Measurements from ENCODE around the gene FAM114A1.

FAM114A1 gene

DNA sequence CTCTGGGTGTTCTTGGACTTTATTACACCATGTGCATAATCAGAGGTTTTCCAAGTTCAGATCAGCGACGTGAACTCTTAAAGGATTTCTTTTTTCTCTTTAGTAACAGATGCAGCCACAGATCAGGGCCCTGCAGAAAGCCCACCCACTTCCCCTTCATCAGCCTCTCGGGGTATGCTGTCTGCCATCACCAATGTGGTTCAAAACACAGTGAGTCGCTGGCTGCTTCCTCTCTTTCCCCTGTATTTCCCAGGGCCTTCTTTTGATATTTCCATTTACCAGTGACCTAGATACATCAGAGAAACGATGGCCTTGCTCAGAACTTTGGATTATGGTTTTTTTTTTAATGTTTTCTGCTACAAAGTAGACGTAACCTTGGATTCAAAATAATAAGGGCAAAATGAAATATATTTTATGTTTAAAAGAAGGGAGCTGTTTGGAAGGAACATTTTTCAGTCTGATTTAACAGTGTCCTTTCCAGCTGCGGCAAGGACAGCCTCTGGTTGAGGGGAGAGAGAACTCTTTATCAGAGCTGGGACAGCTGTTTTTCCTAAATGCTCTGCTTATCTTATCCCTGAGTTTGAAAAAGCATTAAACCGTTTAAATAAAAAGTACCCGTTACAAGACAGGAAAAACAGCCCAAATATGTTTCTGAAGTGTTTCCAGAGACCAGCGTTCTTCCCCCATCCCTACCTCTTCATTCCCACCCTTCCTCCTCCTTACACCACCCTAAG is 38.2 kb downstream of the FAM114A1 start:
- Histone ChIP-seq H3K79me2 (ENCODE audit: low read length) (no peaks in the 10 kb centered on the region), H3K9me3 (ENCODE audit: insufficient read depth, low read length) (no peaks in the 10 kb centered on the region), H3K27me3 (ENCODE audit: low read depth, low read length) (no peaks in the 10 kb centered on the region), H3K27ac (ENCODE audit: low read length) (no peak overlapping the region), H4K20me1 (ENCODE audit: insufficient read depth, low read length) (no peaks in the 10 kb centered on the region), H3K4me3 (ENCODE audit: low read length) (no peak overlapping the region), H2AFZ (ENCODE audit: low read depth, low read length) (no peak overlapping the region), H3K9ac (ENCODE audit: low read length) (no peak overlapping the region), H3K4me1 (ENCODE audit: low read length) (peaks cover 9% of the 10 kb centered on the region), H3K36me3 (replicated peaks; ENCODE audit: low read depth, low read length) (no peaks in the 10 kb centered on the region), H3K4me2 (ENCODE audit: low read length) (no peak overlapping the region)
- TF ChIP-seq CTCF (IDR thresholded peaks at IDR 0.05; ENCODE audit: low read depth, low read length) (no peak), EZH2phosphoT487 (IDR thresholded peaks at IDR 0.05; ENCODE audit: low read depth) (no peak)

DNA sequence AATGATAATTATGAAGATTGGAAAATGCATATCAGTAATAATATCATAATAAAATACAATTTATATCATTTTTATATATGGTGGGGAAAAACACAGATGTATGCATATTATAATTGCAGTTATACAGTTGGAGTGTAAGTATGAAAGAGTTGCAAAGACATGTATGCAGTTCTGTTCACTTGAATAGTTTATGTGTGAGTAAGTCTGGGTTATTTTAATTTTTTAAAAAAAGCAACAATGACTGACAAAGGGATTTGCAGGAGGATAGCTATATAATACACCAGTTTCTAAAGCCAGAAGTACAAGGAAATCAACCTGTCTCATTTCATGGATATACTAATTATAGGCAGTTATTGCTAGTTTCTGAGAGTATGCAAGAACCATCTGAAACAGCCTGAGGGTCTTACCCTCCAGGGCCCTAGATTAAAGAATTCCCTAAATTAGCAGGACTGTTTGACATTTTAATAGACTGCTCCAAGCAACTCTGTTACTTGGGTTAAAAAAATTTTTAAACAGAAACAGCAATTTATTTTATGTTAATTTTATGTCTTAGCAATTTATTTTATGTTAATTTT is 40.2 kb downstream of the FAM114A1 start:
- H3K4me3 ChIP-seq (ENCODE audit: low read length) = no peak overlapping the region
- H4K20me1 ChIP-seq (ENCODE audit: insufficient read depth, low read length) = no peaks in the 10 kb centered on the region
- H3K4me1 ChIP-seq (ENCODE audit: low read length) = peaks cover 9% of the 10 kb centered on the region
- no peak overlapping the region for H3K9ac ChIP-seq (ENCODE audit: low read length)
- TF ChIP-seq EZH2phosphoT487 (IDR thresholded peaks at IDR 0.05; ENCODE audit: low read depth) (no peak), CTCF (IDR thresholded peaks at IDR 0.05; ENCODE audit: low read depth, low read length) (no peak)
- H3K9me3 ChIP-seq (ENCODE audit: insufficient read depth, low read length) = no peaks in the 10 kb centered on the region
- no peaks in the 10 kb centered on the region for H3K27me3 ChIP-seq (ENCODE audit: low read depth, low read length)
- H3K27ac ChIP-seq (ENCODE audit: low read length) = no peak overlapping the region
- H3K79me2 ChIP-seq (ENCODE audit: low read length) = no peaks in the 10 kb centered on the region
- no peaks in the 10 kb centered on the region for H3K36me3 ChIP-seq (replicated peaks; ENCODE audit: low read depth, low read length)
- no peak overlapping the region for H3K4me2 ChIP-seq (ENCODE audit: low read length)
- H2AFZ ChIP-seq (ENCODE audit: low read depth, low read length) = no peak overlapping the region

- Histone ChIP-seq H3K79me2 (ENCODE audit: low read length) (no peaks in the 10 kb centered on the region), H3K9ac (ENCODE audit: low read length) (no peak overlapping the region), H3K36me3 (replicated peaks; ENCODE audit: low read depth, low read length) (no peaks in the 10 kb centered on the region), H3K4me1 (ENCODE audit: low read length) (peaks cover 4% of the 10 kb centered on the region), H3K27ac (ENCODE audit: low read length) (no peak overlapping the region), H3K4me2 (ENCODE audit: low read length) (no peak overlapping the region), H2AFZ (ENCODE audit: low read depth, low read length) (no peak overlapping the region), H3K9me3 (ENCODE audit: insufficient read depth, low read length) (no peaks in the 10 kb centered on the region), H4K20me1 (ENCODE audit: insufficient read depth, low read length) (no peaks in the 10 kb centered on the region), H3K4me3 (ENCODE audit: low read length) (no peak overlapping the region), H3K27me3 (ENCODE audit: low read depth, low read length) (no peaks in the 10 kb centered on the region)
- TF ChIP-seq EZH2phosphoT487 (IDR thresholded peaks at IDR 0.05; ENCODE audit: low read depth) (no peak), CTCF (IDR thresholded peaks at IDR 0.05; ENCODE audit: low read depth, low read length) (no peak)
Measured at GRCh38 chr4:38909015-38909414, 41.4 kb downstream of the FAM114A1 start.

DNA sequence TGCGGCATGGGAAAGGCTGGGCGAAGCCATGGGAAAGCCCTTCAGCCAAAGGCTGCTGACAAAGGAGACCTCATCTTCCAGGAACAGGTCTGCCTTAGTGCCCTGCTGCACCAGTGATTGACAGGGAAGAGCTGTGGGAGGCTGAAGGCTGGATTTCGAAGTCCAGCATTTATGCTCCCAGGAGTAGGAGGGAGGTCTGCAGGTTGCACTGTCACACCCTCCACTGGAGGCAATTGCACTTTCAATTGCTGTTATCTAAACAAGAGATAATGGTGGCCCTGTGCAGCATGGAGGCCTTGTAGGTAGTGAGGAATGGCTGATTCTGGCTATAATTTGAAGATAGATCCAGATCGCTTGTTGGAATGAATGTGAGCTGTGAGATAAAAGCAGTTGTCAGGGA is 43.7 kb downstream of the FAM114A1 start:
- no peaks in the 10 kb centered on the region for H4K20me1 ChIP-seq (ENCODE audit: insufficient read depth, low read length)
- H3K9me3 ChIP-seq (ENCODE audit: insufficient read depth, low read length) = no peaks in the 10 kb centered on the region
- no peak overlapping the region for H3K4me3 ChIP-seq (ENCODE audit: low read length)
- no peak overlapping the region for H2AFZ ChIP-seq (ENCODE audit: low read depth, low read length)
- H3K79me2 ChIP-seq (ENCODE audit: low read length) = no peaks in the 10 kb centered on the region
- peaks cover 10% of the 10 kb centered on the region for H3K4me1 ChIP-seq (ENCODE audit: low read length)
- H3K27me3 ChIP-seq (ENCODE audit: low read depth, low read length) = no peaks in the 10 kb centered on the region
- H3K9ac ChIP-seq (ENCODE audit: low read length) = no peak overlapping the region
- TF ChIP-seq EZH2phosphoT487 (IDR thresholded peaks at IDR 0.05; ENCODE audit: low read depth) = no peak
- TF ChIP-seq CTCF (IDR thresholded peaks at IDR 0.05; ENCODE audit: low read depth, low read length) = no peak
- H3K36me3 ChIP-seq (replicated peaks; ENCODE audit: low read depth, low read length) = no peaks in the 10 kb centered on the region
- H3K27ac ChIP-seq (ENCODE audit: low read length) = no peak overlapping the region
- no peak overlapping the region for H3K4me2 ChIP-seq (ENCODE audit: low read length)

Measured in OCI-LY3 (cell line).